ENCODE measurements around the gene EIF1AD. TPM values are rescaled to one million over a fixed set of nuclear protein-coding genes. Genes with fewer than 3 reads are reported as not detected.

The EIF1AD gene
- total and polyA plus RNA-seq, 4 donors: 22.0 to 33.2 (median 28.7) TPM

GRCh38 chr11:65960824-65961266, 41.1 kb downstream of the EIF1AD start:
- Histone ChIP-seq H3K4me1 (ENCODE audit: control insufficient read depth in 5 of 5, insufficient read depth in 5 of 5, low read length in 5 of 5) (peaks cover 4 to 13% (median 10%) of the 10 kb centered on the region in 5 donors), H3K27me3 (ENCODE audit: control insufficient read depth in 3 of 3, insufficient read depth in 3 of 3, low read length in 2 of 3) (no peaks in the 10 kb centered on the region), H3K36me3 (ENCODE audit: control insufficient read depth in 4 of 4, insufficient read depth in 4 of 4, low read length in 4 of 4) (peaks cover 4 to 20% (median 14%) of the 10 kb centered on the region in 4 donors), H3K9ac (ENCODE audit: insufficient read depth in 1 of 2, low read length in 2 of 2) (peak overlapping the region; percentile 81 to 89), H3K27ac (ENCODE audit: low read depth in 1 of 2, low read length in 1 of 2) (peak overlapping the region; percentile 80 to 86), H3K4me3 (peak overlapping the region; percentile 45), H3K9me3 (ENCODE audit: control insufficient read depth in 4 of 4, insufficient read depth in 3 of 4, low read length in 3 of 4) (peaks cover 0 to 2% (median 0%) of the 10 kb centered on the region in 4 donors)
- TF ChIP-seq CTCF (IDR thresholded peaks at IDR 0.05; ENCODE audit: control extremely low read depth, extremely low read depth): no peak
- DNase-seq: no peak
- WGBS, 2 donors: 51 to 53% methylated on average over 16 of the region's 16 CpGs
- no peak for ATAC-seq (ENCODE audit: insufficient read depth, low FRiP score)

- 78 to 84% methylated on average over 17 of the region's 17 CpGs for WGBS, 2 donors
- H3K36me3 ChIP-seq (ENCODE audit: control insufficient read depth in 4 of 4, insufficient read depth in 4 of 4, low read length in 4 of 4): peaks cover 0 to 3% (median 2%) of the 10 kb centered on the region in 4 donors
- no peak for TF ChIP-seq CTCF (IDR thresholded peaks at IDR 0.05; ENCODE audit: control extremely low read depth, extremely low read depth)
- no peak for DNase-seq
- H3K27me3 ChIP-seq (ENCODE audit: control insufficient read depth in 3 of 3, insufficient read depth in 3 of 3, low read length in 2 of 3): no peaks in the 10 kb centered on the region
- peaks cover 4 to 13% (median 10%) of the 10 kb centered on the region in 5 donors for H3K4me1 ChIP-seq (ENCODE audit: control insufficient read depth in 5 of 5, insufficient read depth in 5 of 5, low read length in 5 of 5)
- no peak overlapping the region for H3K4me3 ChIP-seq
- H3K27ac ChIP-seq (ENCODE audit: low read depth in 1 of 2, low read length in 1 of 2): no peak overlapping the region
- H3K9me3 ChIP-seq (ENCODE audit: control insufficient read depth in 4 of 4, insufficient read depth in 3 of 4, low read length in 3 of 4): peaks cover 0 to 2% (median 0%) of the 10 kb centered on the region in 4 donors
- no peak for ATAC-seq (ENCODE audit: insufficient read depth, low FRiP score)
- H3K9ac ChIP-seq (ENCODE audit: insufficient read depth in 1 of 2, low read length in 2 of 2): no peak overlapping the region
These were observed 43.1 kb downstream of the EIF1AD start for GRCh38 chr11:65958774-65959420.

GRCh38 chr11:65958291-65958690, 43.7 kb downstream of the EIF1AD start:
- Histone ChIP-seq H3K36me3 (ENCODE audit: control insufficient read depth in 4 of 4, insufficient read depth in 4 of 4, low read length in 4 of 4) (peaks cover 0 to 3% (median 0%) of the 10 kb centered on the region in 4 donors), H3K9ac (ENCODE audit: insufficient read depth in 1 of 2, low read length in 2 of 2) (no peak overlapping the region), H3K9me3 (ENCODE audit: control insufficient read depth in 4 of 4, insufficient read depth in 3 of 4, low read length in 3 of 4) (peaks cover 0 to 2% (median 0%) of the 10 kb centered on the region in 4 donors), H3K4me3 (no peak overlapping the region), H3K4me1 (ENCODE audit: control insufficient read depth in 5 of 5, insufficient read depth in 5 of 5, low read length in 5 of 5) (peaks cover 4 to 12% (median 9%) of the 10 kb centered on the region in 5 donors), H3K27ac (ENCODE audit: low read depth in 1 of 2, low read length in 1 of 2) (no peak overlapping the region), H3K27me3 (ENCODE audit: control insufficient read depth in 3 of 3, insufficient read depth in 3 of 3, low read length in 2 of 3) (no peaks in the 10 kb centered on the region)
- DNase-seq (peak in 1 of 3 donors; percentile 42), ATAC-seq (ENCODE audit: insufficient read depth, low FRiP score) (no peak)
- 65% methylated on average over 4 of the region's 4 CpGs for WGBS, 2 donors
- no peak for TF ChIP-seq CTCF (IDR thresholded peaks at IDR 0.05; ENCODE audit: control extremely low read depth, extremely low read depth)

Measured in lung (tissue), 12 donors.